Sigmoid colon (tissue), 7 donors: ENCODE results near the gene CNTN1. TPM values are rescaled to one million over a fixed set of nuclear protein-coding genes. Genes with fewer than 3 reads are reported as not detected.

ENCODE experiments used
- DNase-seq: peaks from one replicate; pipeline ENCODE4 v3.0.0-alpha.2; 2019
- H3K27ac ChIP-seq, 4 donors: fragments of 200-600 bp; sonication (generic); one replicate each; pipeline ENCODE4 v1.5.1; 2016 to 2019; ENCODE audit warnings: mild to moderate bottlenecking in 1 of 4
- H3K27me3 ChIP-seq, 3 donors: fragments of 200-600 bp; sonication (generic); one replicate each; pipeline ENCODE4 v1.5.1; 2019; ENCODE audit warnings: mild to moderate bottlenecking in 1 of 3
- H3K36me3 ChIP-seq, 4 donors: fragments of 200-600 bp; sonication (generic); one replicate each; pipeline ENCODE4 v1.5.1; 2016 to 2019
- H3K4me1 ChIP-seq, 4 donors: fragments of 200-600 bp; sonication (generic); one replicate each; pipeline ENCODE4 v1.5.1; 2017 to 2019
- H3K4me3 ChIP-seq, 4 donors: fragments of 200-600 bp; sonication (generic); one replicate each; pipeline ENCODE4 v1.5.1; 2017 to 2019; ENCODE audit warnings: mild to moderate bottlenecking in 2 of 4, moderate library complexity in 1 of 4
- H3K9me3 ChIP-seq, 4 donors: fragments of 200-600 bp in 3 of 4; sonication (generic) in 3 of 4; one replicate each; pipeline versions ENCODE4 v1.5.1 to v1.6.1; 2013 to 2019
- CTCF ChIP-seq, 4 experiments: fragments of 450-650 bp in 3 of 4; fragments of 200-600 bp in 1 of 4; IDR thresholded peaks; one replicate each; pipeline ENCODE4 v1.5.1; 2016 to 2019; ENCODE audit warnings: antibody characterized with exemption in 4 of 4, mild to moderate bottlenecking in 3 of 4, moderate library complexity in 2 of 4
- EP300 ChIP-seq, 4 donors: sonication (generic); formaldehyde crosslinking; IDR thresholded peaks; one replicate each; pipeline ENCODE4 v1.6.1; 2017; ENCODE audit warnings: antibody characterized with exemption in 4 of 4
- POLR2A ChIP-seq, 2 donors: fragments of 450-650 bp; IDR thresholded peaks; one replicate each; pipeline ENCODE4 v1.6.1; 2016; ENCODE audit warnings: antibody characterized with exemption in 2 of 2, mild to moderate bottlenecking in 2 of 2, moderate library complexity in 2 of 2
- POLR2AphosphoS5 ChIP-seq, 4 donors: sonication (generic); formaldehyde crosslinking; IDR thresholded peaks; one replicate each; pipeline ENCODE4 v1.6.1; 2017; ENCODE audit warnings: antibody characterized with exemption in 4 of 4
- WGBS, 2 donors: extraction: QIAGEN DNeasy Blood & Tissue Kit; methylation state at CpG; one replicate each; pipeline ENCODE4 v1.1.7; 2013; 5-methylcytosine and 5-hydroxymethylcytosine counted together
- intact Hi-C: fragments of 100-400 bp; cut with DNase I; formaldehyde crosslinking; loops from one replicate; pipeline ENCODE4 v1.15.1; 2023
- polyA plus RNA-seq, 3 donors: library from polyadenylated mRNA; stranded (reverse); fragments of 200-250 nt; gene quantifications; one replicate each; pipeline ENCODE4 v1.2.3, GENCODE V29; 2013
- total RNA-seq, 4 donors: library from RNA; depleted of rRNA; stranded (reverse); fragments of >200 nt; gene quantifications; one replicate each; pipeline ENCODE4 v1.1.0, GENCODE V29; 2016
- donor health status: healthy with polysubstance abuse.
- donor health status: Bipolar disorder and iron deficiency.
- donor health status: healthy.

The CNTN1 gene
- total and polyA plus RNA-seq, 7 donors: 0.46 to 23.2 (median 5.9) TPM

GRCh38 chr12:40963751-40964150, 271.5 kb downstream of the CNTN1 start:
- TF ChIP-seq EP300 (IDR thresholded peaks at IDR 0.05): no peak
- TF ChIP-seq CTCF (IDR thresholded peaks at IDR 0.05): no peak
- no peak for TF ChIP-seq POLR2A (IDR thresholded peaks at IDR 0.05)
- no peak for TF ChIP-seq POLR2AphosphoS5 (IDR thresholded peaks at IDR 0.05)
- no peak overlapping the region for H3K27ac ChIP-seq
- WGBS, 2 donors: 21 to 74% methylated on average over 2 of the region's 2 CpGs
- H3K4me3 ChIP-seq: no peak overlapping the region
- no peaks in the 10 kb centered on the region for H3K36me3 ChIP-seq
- DNase-seq: no peak
- peaks cover 0 to 6% (median 6%) of the 10 kb centered on the region in 4 donors for H3K4me1 ChIP-seq
- intact Hi-C loops: no loop called here
- H3K27me3 ChIP-seq: no peaks in the 10 kb centered on the region
- no peaks in the 10 kb centered on the region for H3K9me3 ChIP-seq

- Histone ChIP-seq H3K27ac (no peak overlapping the region), H3K4me1 (peaks cover 0 to 9% (median 3%) of the 10 kb centered on the region in 4 donors), H3K9me3 (no peaks in the 10 kb centered on the region), H3K36me3 (no peaks in the 10 kb centered on the region), H3K4me3 (no peak overlapping the region), H3K27me3 (no peaks in the 10 kb centered on the region)
- DNase-seq: no peak
- 66 to 83% methylated on average over 6 of the region's 6 CpGs for WGBS, 2 donors
- no peak for TF ChIP-seq EP300 (IDR thresholded peaks at IDR 0.05)
- TF ChIP-seq CTCF (IDR thresholded peaks at IDR 0.05): no peak
- no peak for TF ChIP-seq POLR2AphosphoS5 (IDR thresholded peaks at IDR 0.05)
- TF ChIP-seq POLR2A (IDR thresholded peaks at IDR 0.05): no peak
- intact Hi-C loops: no loop called here
Observed at GRCh38 chr12:40969796-40970195, 277.6 kb downstream of the CNTN1 start.

- Histone ChIP-seq H3K4me1 (peaks cover 0 to 12% (median 4%) of the 10 kb centered on the region in 4 donors), H3K27ac (no peak overlapping the region), H3K9me3 (no peaks in the 10 kb centered on the region), H3K36me3 (no peaks in the 10 kb centered on the region), H3K27me3 (no peaks in the 10 kb centered on the region), H3K4me3 (no peak overlapping the region)
- no peak for TF ChIP-seq POLR2A (IDR thresholded peaks at IDR 0.05)
- TF ChIP-seq POLR2AphosphoS5 (IDR thresholded peaks at IDR 0.05): no peak
- TF ChIP-seq EP300 (IDR thresholded peaks at IDR 0.05): no peak
- TF ChIP-seq CTCF (IDR thresholded peaks at IDR 0.05): no peak
- intact Hi-C loops: no loop called here
- no peak for DNase-seq
- WGBS, 2 donors: 65 to 83% methylated on average over 5 of the region's 5 CpGs
Observed at GRCh38 chr12:40970320-40970907, 278.2 kb downstream of the CNTN1 start.

GRCh38 chr12:40971911-40972310, 279.7 kb downstream of the CNTN1 start:
- Histone ChIP-seq H3K9me3 (no peaks in the 10 kb centered on the region), H3K4me1 (peaks cover 0 to 26% (median 17%) of the 10 kb centered on the region in 4 donors), H3K27ac (no peak overlapping the region), H3K27me3 (no peaks in the 10 kb centered on the region), H3K4me3 (no peak overlapping the region), H3K36me3 (no peaks in the 10 kb centered on the region)
- intact Hi-C loops: no loop called here
- 44 to 56% methylated on average over 2 of the region's 2 CpGs for WGBS, 2 donors
- DNase-seq: no peak
- TF ChIP-seq CTCF (IDR thresholded peaks at IDR 0.05) (no peak), EP300 (IDR thresholded peaks at IDR 0.05) (no peak), POLR2AphosphoS5 (IDR thresholded peaks at IDR 0.05) (no peak), POLR2A (IDR thresholded peaks at IDR 0.05) (no peak)

- 85 to 88% methylated on average over 4 of the region's 4 CpGs for WGBS, 2 donors
- Histone ChIP-seq H3K4me3 (no peak overlapping the region), H3K27ac (peak overlapping the region in 2 of 4 donors; percentile 4 to 29), H3K36me3 (no peaks in the 10 kb centered on the region), H3K4me1 (peaks cover 0 to 26% (median 17%) of the 10 kb centered on the region in 4 donors), H3K9me3 (no peaks in the 10 kb centered on the region), H3K27me3 (no peaks in the 10 kb centered on the region)
- TF ChIP-seq POLR2A (IDR thresholded peaks at IDR 0.05): no peak
- TF ChIP-seq EP300 (IDR thresholded peaks at IDR 0.05): no peak
- TF ChIP-seq POLR2AphosphoS5 (IDR thresholded peaks at IDR 0.05): no peak
- TF ChIP-seq CTCF (IDR thresholded peaks at IDR 0.05): no peak
- DNase-seq: no peak
- intact Hi-C loops: no loop called here
Observed at GRCh38 chr12:40976546-40976945, 284.3 kb downstream of the CNTN1 start.
